ENCODE measurements around the gene FBXL3.
A peak's percentile ranks its signal among the peaks of the same experiment; 100 is the strongest.
"Not testable (repeated sequence)": the region's sequence is repeated elsewhere in the genome, so short reads cannot be mapped to it uniquely, and the experiment has no call there.

FBXL3 gene

DNA sequence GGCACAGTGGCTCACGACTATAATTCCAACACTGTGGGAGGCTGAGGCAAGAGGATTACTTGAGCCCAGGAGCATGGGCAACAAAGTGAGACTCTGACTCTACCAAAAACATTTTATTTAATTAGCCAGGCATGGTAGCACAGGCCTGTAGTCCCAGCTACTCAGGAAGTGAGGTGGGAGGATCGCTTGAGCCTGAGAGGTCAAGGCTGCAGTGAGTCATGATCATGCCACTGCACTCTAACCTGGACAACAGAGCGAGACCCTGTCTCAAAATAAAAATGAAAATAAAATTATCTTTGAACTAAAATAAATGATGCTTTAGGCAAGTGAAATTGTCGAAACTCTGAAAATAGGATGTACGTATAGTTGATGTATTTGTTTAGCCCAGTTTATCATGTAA, 43.3 kb downstream of the FBXL3 start:
- no peak for DNase-seq (ENCODE audit: low read depth in 1 of 2, low spot score in 1 of 2)

DNA sequence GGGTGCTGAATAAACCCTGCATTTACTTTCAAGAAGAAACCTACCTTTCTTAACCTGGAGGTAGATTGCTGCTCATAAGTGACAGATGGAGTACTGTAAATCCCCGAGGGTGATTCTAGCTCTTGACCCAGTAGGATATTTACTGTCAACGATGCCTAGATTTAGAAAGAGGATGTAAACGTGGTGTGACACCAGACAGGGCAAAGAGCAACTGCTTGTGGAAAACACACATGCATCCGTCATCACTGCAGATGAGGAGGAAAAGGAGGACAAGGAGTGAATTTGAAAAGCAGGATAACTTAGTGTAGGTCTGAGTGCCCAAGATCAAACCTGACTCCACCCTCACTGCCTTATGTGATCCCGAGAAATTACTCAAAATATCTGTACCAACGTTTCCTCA, 44.9 kb downstream of the FBXL3 start:
- DNase-seq (ENCODE audit: low read depth in 1 of 2, low spot score in 1 of 2), result no peak

DNA sequence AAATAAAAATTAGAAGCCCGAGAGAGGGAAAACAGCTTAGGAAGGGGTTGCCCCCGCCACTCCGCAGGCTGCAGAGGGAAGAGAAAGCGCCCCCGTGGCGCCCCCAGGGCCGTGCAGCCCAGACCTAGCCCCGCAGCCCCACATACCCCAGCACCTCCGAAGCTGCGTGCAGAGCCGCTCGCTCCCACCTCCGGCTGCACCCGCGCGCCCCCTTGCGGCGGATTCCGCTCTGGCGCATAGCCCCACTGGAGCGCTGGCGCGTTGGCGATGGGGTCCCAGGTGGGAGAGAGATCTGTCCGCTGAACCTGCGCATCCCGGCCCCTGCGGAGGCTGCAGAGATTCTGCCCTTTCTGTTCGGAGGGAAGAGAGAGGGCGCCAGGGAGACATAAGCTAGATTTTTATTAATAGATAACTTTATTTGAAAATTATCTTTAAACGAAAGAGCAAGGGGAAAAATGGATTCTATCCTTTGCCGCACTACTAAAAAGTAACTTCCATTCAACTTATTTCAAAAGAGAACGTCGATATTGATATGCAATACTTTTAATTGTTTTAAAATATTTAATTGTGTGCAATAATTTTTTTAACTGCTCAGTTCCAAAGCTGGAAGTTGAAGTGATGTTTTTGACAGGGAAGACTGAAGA, 46.8 kb downstream of the FBXL3 start:
- DNase-seq (ENCODE audit: low read depth in 1 of 2, low spot score in 1 of 2), result peak; percentile 74

DNA sequence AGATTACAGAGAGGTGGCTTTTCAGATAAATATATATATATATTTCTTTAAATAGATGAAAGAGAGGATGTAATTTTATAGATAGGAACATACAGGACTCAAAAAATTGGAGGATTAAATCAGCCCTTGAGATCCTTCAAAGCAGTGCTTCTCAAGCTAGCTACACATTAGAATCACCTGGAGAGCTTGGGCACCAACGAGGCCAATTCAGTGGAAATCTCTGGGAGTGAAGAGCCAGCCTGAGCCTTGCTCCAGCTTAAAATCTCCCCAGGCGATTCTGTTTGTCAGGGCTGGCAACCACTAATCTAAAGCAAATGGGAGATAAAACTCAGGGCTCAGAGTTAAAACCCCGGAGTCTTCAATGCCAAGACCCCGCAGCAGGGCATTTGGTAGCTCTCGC, 50.0 kb downstream of the FBXL3 start:
- DNase-seq (ENCODE audit: low read depth in 1 of 2, low spot score in 1 of 2), result no peak

DNA sequence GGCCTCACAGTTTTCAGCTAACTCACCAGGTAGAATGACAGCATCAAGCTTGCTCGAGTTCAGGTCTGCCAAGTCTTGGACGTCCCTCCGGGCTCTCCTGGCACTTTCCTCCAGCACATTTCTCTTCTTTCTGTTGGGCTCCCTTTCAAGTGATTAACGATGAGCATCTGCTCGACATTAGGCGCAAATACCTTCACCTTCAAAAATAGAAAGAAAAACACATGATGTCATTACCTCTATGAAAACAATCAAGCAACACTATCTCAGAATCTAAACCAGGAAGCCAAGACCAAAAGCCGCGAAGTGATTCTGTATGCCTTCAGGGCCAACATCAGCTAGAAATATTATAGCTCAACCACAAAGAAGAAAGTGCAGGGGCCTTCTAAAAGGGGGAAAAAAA, 50.5 kb downstream of the FBXL3 start:
- DNase-seq (ENCODE audit: low read depth in 1 of 2, low spot score in 1 of 2), result no peak

DNA sequence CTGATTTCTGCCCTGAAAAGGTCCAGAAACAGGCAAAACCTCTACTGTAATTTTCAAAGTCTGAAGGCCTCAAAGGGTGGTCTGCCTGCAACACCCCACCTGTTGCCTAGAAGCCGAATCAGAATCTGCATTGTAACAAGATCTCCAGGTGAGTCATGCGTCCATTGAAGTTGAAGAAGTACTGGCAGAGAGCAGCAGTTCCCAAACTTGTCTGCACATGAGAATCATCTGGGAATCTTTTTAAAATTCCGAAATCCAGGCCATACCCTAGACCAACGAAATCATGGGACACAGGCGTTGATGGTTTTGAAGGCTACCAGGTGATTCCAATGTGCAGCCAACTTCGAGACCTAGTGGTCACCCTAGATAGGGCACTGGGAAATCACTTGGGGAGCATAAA, 51.1 kb downstream of the FBXL3 start:
- no peak for DNase-seq (ENCODE audit: low read depth in 1 of 2, low spot score in 1 of 2)

DNA sequence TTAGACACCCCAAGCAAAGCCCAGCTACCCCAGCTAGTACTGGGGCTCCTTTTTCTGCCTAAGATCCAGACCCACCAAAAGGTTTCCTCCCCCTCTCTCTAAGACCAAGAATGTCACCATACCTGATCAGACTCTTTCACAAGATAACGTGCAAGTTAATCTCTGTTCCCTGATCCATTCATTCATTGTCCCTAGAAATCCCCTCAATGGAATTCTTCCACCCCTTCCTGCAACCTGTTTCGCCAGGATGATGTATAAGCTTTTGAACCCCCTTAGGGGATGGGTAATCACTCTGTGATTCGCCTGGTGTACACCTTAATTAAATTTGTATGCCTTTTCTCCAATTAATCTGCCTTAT, 52.4 kb downstream of the FBXL3 start:
- no peak for DNase-seq (ENCODE audit: low read depth in 1 of 2, low spot score in 1 of 2)

DNA sequence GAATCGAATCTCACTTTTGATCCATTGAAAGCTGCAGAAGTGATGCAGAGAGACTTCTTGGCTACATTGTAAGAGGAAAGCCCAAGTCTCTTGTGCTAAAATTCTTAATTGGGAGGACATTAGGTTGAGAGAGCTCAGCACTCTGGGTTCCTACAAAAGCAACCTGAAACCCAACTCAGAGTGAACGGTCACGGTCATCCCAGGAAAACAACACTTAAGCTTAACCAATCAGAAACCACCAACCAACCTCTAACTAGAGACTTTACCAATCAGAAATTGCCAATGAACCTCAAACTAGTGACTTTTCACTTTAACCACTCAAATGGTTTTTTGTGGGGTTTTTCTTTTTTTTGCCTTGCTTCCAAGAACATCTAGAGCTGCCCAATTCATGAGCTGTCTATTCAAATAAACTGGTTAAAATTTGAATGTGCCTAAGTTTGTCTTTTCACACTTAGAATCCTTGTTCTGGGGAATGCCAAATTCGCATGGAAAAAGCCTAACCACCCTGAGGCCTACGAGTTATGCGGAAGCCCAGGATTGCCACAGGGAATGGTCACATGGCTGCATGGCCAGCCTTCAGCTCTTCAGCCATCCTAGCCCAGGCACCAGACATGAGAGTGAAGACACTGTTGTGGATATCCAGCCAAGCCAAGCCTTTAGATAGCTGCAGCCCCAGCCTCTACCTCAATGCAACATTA, 52.9 kb downstream of the FBXL3 start:
- DNase-seq (ENCODE audit: low read depth in 1 of 2, low spot score in 1 of 2), result no peak

DNA sequence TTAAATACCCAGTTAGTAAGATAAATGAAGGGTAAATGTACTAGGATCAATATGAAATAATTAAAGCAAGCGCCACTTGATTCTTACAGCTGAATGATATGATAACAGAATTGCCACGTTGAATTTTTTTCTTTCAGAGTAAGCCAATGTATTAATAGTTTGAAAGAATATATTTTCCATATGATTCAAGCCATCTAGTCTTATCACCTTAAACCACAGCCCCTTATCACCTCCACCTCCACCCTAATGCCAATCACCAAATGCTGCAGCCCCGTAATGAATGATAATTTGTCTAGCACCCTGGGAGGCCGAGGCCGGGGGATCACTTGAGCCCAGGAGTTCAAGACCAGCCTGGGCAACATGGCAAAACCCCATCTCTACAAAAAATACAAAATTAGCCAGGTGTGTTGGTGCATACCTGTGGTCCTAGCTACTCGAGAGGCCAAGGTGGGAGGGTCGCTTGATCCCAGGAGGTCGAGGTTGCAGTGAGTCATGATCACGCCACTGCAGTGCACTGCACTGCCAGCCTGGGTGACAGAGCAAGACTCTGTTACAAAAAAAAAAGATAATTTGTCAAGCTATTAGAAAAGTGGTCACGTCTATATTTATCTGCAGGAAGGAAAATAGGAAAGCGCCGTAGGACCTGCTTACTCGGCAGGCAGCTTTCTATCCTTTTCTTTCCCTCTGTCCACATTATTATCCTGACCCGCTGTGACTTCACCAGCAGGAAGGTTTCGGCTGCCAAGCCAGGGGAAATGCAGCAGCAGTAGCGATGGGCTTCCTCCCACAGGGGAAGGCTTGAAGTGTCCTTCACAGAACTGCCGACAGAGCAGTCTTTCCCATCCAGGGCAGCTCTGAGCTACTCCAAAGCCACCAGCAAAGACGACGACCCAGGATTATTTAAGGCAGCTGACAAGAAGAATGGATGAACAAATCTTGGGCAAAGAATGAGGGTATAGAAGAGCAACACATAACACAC, 54.8 kb downstream of the FBXL3 start:
- no peak for DNase-seq (ENCODE audit: low read depth in 1 of 2, low spot score in 1 of 2)

DNA sequence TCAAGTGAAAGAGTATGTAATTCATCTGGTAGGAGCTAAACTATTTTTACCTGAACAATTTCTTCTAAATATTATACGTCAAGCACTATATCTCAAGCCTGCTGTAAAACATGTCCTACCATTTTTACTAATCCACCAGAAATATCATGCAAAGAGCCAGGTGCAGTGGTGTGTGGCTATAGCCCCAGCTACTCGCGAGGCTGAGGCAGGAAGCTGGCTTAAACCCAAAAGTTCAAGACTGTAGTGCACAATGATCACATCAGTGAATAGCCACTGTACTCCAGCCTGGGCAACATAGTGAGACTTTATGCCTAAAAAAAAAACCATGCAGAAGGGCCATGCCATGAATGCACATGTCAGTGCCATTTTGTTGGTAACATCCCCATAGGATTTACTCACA, 55.7 kb downstream of the FBXL3 start:
- no peak for DNase-seq (ENCODE audit: low read depth in 1 of 2, low spot score in 1 of 2)

DNA sequence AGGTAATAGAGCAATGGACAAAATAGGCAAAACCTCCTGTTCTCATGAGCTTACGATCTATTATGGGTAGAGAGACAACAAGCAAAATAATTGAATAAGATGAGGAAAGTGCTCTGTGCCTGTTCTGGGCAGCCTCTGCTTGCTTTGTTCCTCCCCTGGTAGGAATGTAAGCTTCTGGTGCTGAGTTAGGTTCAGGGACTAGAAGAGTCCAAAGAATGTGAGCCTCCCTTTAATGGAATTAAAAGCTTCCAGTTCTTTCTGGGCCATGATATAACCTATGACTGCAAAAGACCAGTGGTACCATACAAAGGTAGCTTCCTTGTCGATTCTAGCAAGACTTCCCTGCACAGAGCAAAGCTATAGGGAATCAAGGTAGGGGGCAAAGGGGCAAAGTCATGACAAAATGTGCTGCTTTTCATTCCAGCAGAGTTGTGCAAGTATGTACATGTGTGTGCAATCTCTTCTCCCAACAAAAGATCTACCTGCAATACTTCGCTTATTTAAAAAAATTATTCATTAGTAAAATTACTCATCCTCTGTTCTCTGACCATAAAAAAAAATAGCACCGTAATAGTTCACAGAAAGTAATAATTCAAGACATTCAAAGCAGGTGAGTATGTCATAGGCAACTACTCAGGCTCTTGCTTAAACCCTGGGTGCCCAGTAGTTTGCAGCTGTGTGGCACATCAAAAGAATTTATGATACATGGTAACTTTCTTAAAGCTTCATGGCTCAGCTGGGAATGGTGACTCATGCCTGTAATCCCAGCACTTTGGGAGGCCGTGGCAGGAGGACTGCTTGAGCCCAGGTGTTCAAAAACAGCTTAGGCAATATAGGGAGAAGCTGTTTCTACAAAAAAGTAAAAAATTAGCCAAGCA, 57.2 kb downstream of the FBXL3 start:
- DNase-seq (ENCODE audit: low read depth in 1 of 2, low spot score in 1 of 2), result no peak

DNA sequence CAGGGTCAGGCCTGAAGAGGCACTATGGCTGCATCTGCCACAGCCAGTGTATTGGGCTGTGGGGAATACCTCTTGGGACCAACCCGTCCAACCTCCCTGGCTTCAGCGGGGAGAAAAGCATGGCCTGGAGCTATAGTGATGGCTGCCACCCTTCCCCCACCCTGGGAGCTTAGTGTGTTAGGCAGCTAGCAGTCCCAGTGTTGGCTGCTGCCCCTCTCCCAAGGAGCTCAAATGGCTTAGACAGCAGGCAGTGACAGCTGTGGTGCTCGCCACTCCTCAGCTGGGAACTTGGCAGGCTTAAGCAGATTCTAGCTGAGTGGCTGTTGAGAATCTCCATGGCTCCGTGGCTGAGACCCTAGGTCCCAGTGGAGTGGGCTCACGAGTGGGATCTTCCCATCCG, 58.9 kb downstream of the FBXL3 start:
- no peak for DNase-seq (ENCODE audit: low read depth in 1 of 2, low spot score in 1 of 2)

DNA sequence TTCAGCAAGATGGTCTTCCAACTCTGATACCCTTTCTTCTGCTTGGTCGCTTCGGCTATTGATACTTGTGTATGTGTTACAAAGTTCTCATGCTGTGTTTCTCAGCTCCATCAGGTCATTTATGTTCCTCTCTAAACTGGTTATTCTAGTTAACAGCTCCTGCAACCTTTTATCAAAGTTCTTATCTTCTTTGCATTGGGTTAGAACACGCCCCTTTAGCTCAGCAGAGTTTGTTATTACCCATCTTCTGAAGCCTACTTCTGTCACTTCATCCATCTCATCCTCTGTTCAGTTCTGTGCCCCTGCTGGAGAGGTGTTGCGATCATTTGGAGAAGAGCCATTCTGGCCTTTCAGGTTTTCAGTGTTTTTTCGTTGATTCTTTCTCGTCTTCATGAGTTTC, 59.9 kb downstream of the FBXL3 start:
- DNase-seq (ENCODE audit: low read depth in 1 of 2, low spot score in 1 of 2), result no peak

DNA sequence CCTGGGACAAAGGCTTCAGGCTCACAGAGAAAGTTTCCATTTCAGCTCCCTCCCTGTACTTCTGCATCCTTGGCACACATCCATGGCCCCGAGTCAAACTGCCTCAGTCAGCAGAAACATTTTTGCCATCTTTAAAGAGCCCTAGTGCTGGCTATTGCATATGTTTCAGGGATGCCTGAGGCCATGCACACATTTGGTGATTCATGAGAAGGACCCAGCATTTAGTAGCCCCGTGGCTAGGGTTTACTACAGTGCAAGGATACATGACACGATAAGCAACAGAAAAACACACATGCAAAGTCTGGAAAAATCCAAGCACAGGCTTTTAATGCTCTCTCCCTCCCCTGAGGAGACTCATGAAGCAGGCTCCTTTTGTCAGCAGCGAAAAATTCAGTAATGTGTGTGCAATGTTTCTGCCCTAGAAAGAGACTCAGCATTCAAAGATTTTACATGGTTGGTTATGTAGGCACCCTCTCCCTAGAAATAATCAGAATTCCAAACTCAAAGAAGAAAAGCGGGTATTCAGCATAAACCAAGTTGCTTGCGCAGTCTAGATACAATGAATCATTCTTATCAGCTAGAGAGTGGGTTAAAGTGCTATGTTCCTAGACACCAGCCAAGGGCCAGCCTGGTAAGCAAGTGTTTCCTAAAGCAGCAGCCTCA, 61.1 kb downstream of the FBXL3 start:
- DNase-seq (ENCODE audit: low read depth in 1 of 2, low spot score in 1 of 2), result no peak

DNA sequence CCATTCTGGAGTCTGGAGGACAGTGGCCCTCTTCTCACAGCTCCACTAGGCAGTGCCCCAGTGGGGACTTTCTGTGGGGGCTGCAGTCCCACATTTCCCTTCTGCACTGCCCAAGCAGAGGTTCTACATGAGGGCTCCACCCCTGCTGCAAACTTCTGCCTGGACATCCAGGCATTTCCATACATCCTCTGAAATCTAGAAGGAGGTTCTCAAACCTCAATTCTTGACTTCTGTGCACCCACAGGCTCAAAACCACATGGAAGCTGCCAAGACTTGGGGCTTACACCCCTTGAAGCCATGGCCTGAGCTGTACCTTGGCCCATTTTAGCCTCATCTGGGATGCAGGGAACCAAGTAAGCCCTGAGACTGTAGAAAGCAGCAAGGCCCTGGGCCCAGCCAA, 67.2 kb downstream of the FBXL3 start:
- not testable (repeated sequence) for DNase-seq (ENCODE audit: low read depth in 1 of 2, low spot score in 1 of 2)

DNA sequence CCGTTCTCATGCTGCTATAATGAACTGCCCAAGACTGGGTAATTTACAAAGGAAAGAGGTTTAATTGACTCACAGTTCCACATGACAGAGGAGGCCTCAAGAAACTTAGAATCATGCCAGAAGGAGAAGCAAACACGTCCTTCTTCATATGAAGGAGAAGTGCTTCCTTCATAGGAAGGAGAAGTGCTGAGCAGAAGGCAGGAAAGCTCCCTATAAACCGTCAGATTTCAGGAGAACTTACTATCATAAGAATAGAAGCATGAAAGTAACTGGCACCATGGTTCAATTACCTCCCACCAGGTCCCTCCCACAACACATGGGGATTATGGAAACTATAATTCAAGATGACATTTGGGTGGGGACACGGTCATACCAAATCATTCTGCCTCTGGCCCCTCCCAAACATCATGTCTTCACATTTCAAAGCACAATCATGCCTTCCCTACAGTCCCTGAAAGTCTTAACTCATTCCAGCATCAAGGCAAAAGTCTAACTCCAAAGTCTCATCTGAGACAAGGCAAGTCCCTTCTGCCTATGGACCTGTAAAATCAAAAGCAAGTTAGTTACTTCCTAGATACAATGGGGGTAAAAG, 68.0 kb downstream of the FBXL3 start:
- no peak for DNase-seq (ENCODE audit: low read depth in 1 of 2, low spot score in 1 of 2)

DNA sequence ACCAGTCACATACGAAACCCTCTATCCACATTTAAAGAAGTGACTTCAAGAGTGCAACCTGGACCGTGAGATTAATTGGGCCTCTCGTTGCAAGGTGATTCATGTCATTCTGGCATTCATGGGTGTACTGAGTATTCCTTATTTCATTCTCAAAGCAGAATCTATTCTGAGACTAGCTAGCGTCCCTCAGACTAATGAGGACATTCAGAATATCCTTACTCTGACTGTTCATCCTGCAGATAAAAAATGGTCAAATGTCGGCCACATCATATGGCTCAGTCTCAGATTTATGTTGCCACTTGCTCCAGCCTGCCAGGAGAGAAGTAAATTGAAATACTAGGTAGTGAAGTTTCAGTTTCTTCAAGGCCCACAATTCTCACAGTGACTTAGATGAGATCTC, 71.3 kb downstream of the FBXL3 start:
- DNase-seq (ENCODE audit: low read depth in 1 of 2, low spot score in 1 of 2), result no peak
